ENCODE results near the gene PRF1.

GRCh38 chr10:70613941-70614340 lies 11.4 kb upstream of the PRF1 start:
- TF ChIP-seq CTCF (IDR thresholded peaks at IDR 0.05) (no peak), POLR2AphosphoS5 (IDR thresholded peaks at IDR 0.05) (no peak)
